ENCODE measurements around the gene DTNA. TPM values are rescaled to one million over a fixed set of nuclear protein-coding genes. Genes with fewer than 3 reads are reported as not detected.

The DTNA gene
- total RNA-seq, 1 experiment from 2014 or later: not detected

DNA sequence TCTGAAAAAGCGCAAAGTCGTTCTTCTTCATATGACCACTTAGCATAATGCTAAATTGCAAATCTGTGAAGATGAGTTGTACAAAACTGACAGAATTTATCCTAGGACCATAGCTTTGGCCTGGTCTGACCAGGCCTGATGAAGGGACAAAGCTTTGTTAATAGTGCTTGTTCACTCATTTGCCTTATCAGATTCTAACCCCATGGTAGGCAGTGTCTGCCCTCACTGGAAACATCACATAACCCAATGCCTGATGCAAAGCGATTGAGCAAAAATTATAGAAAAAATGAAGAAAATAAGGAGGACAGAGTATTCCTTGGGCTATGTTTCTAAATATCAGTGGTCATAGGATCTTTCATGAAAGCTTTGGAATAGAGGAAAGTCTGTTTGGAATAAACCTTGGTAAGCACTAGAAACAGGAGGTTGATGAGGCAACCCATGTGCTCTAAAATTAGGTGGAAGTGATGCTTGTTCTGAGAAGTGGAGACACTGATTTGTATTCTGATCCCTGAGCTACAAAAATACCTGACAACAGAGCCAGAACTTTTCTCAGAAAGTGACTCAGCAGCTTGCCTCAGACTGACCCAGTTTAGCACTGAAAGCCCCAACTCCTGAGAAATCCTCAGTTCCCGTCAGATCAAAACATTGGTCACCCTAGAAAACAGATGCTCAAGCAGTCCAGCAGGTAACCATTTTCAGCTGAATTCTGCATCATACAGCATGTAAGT, 199.7 kb downstream of the DTNA start:
- CTCF ChIA-PET: interaction anchor here (0.6 to 1.5 kb wide), 3 partner anchors 43 to 400 kb away, joined by 3 to 4 read pairs (median 3); no protein-coding TSS in a partner anchor

DNA sequence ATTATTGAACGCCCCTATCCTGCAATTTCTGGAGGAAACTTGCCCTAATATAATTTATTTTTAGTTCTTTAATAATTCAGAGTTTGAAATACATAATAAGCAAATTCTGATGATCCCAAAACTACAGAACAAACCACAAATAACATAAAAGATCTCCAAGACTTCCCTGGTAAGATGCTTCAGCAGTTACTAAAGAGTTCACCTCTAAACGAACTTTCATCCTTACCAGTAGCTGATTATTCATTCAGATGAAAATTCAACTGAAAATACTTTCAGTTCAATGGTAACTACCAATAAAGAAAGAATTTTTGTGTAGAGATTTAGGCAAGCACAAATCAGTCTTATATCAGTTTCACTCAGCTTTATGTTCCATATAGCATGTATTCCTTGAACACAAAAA, 201.0 kb downstream of the DTNA start:
- H3K27me3 Mint-ChIP-seq (ENCODE audit: insufficient read depth, unreplicated experiment): no peaks in the 10 kb centered on the region
- ChIA-PET POLR2A (interaction anchor here (0.6 kb wide), 1 partner anchor 23 kb away, joined by 3 read pairs; no protein-coding TSS in a partner anchor), CTCF (interaction anchor here (0.6 to 0.7 kb wide), 3 partner anchors 26 to 1072 kb away, joined by 3 to 4 read pairs (median 3); no protein-coding TSS in a partner anchor)
- H3K9me3 Mint-ChIP-seq (ENCODE audit: unreplicated experiment): no peaks in the 10 kb centered on the region
- TF ChIP-seq, protein P1, sequence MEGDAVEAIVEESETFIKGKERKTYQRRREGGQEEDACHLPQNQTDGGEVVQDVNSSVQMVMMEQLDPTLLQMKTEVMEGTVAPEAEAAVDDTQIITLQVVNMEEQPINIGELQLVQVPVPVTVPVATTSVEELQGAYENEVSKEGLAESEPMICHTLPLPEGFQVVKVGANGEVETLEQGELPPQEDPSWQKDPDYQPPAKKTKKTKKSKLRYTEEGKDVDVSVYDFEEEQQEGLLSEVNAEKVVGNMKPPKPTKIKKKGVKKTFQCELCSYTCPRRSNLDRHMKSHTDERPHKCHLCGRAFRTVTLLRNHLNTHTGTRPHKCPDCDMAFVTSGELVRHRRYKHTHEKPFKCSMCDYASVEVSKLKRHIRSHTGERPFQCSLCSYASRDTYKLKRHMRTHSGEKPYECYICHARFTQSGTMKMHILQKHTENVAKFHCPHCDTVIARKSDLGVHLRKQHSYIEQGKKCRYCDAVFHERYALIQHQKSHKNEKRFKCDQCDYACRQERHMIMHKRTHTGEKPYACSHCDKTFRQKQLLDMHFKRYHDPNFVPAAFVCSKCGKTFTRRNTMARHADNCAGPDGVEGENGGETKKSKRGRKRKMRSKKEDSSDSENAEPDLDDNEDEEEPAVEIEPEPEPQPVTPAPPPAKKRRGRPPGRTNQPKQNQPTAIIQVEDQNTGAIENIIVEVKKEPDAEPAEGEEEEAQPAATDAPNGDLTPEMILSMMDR (IDR thresholded peaks at IDR 0.05; ENCODE audit: unreplicated experiment): no peak
- no peaks in the 10 kb centered on the region for H3K4me1 Mint-ChIP-seq (ENCODE audit: insufficient read depth, unreplicated experiment)
- intact Hi-C loops (cut with micrococcal nuclease): no loop called here
- no peak overlapping the region for H3K4me3 Mint-ChIP-seq (ENCODE audit: unreplicated experiment)
- H3K27ac Mint-ChIP-seq (ENCODE audit: low read depth, unreplicated experiment): no peak overlapping the region
- no TSS peak for BruUV-seq (replicated peaks)
- no peaks in the 10 kb centered on the region for H3K36me3 Mint-ChIP-seq (ENCODE audit: insufficient read depth, unreplicated experiment)
- no peak for DNase-seq (ENCODE audit: unreplicated experiment)

More for the DNA sequence above, 199.7 kb downstream of the DTNA start:
- H3K27ac Mint-ChIP-seq (ENCODE audit: low read depth, unreplicated experiment): no peak overlapping the region
- no peaks in the 10 kb centered on the region for H3K9me3 Mint-ChIP-seq (ENCODE audit: unreplicated experiment)
- TF ChIP-seq, protein P1 (IDR thresholded peaks at IDR 0.05; ENCODE audit: unreplicated experiment): no peak
- H3K36me3 Mint-ChIP-seq (ENCODE audit: insufficient read depth, unreplicated experiment): no peaks in the 10 kb centered on the region
- POLR2A ChIA-PET: no interaction called here
- no peaks in the 10 kb centered on the region for H3K4me1 Mint-ChIP-seq (ENCODE audit: insufficient read depth, unreplicated experiment)
- BruUV-seq (replicated peaks): no TSS peak
- peak; percentile 9 for DNase-seq (ENCODE audit: unreplicated experiment)
- no peak overlapping the region for H3K4me3 Mint-ChIP-seq (ENCODE audit: unreplicated experiment)
- intact Hi-C loops (cut with micrococcal nuclease): no loop called here
- H3K27me3 Mint-ChIP-seq (ENCODE audit: insufficient read depth, unreplicated experiment): no peaks in the 10 kb centered on the region

DNA sequence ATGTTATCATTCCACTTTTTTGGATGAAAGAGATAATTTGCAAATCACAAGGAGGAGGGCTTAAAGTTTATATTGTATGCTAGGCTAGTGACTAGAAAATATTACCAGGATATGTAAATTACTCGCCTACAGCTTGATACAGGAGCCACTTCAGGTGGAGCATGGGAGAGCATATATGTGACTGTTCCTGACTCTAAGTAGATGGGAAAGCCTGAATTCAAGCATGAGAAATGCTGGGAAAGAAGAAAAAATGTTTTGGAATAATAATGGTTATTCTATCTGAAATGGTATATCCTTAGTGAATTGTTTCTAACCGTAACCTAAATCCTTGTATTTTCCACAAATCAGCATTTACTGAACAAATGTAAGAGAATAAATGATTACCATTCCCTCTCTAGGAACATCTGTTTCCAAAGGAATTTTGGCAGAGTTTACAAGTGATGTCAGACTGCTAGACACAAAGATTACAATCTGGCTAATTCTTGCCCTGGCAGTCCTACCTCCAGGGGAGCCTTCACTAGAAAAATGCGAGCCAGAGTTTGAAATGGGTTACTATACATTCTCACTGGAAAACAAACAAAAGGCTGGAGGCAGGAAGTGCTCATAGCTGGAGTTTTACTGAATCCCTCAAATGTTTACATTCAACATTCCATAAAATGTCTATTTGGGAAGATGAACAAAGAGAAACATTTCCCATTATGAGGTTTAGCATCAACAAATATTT, 201.7 kb downstream of the DTNA start:
- intact Hi-C loops (cut with micrococcal nuclease): no loop called here
- Mint-ChIP-seq H3K27ac (ENCODE audit: low read depth, unreplicated experiment) (no peak overlapping the region), H3K4me3 (ENCODE audit: unreplicated experiment) (no peak overlapping the region), H3K4me1 (ENCODE audit: insufficient read depth, unreplicated experiment) (no peaks in the 10 kb centered on the region), H3K9me3 (ENCODE audit: unreplicated experiment) (no peaks in the 10 kb centered on the region), H3K36me3 (ENCODE audit: insufficient read depth, unreplicated experiment) (no peaks in the 10 kb centered on the region), H3K27me3 (ENCODE audit: insufficient read depth, unreplicated experiment) (no peaks in the 10 kb centered on the region)
- no TSS peak for BruUV-seq (replicated peaks)
- ChIA-PET CTCF (interaction anchor here (0.6 kb wide), 2 partner anchors 695 to 1072 kb away, joined by 3 to 4 read pairs; no protein-coding TSS in a partner anchor), POLR2A (no interaction called here)
- peak; percentile 42 for DNase-seq (ENCODE audit: unreplicated experiment)
- TF ChIP-seq, protein P1 (IDR thresholded peaks at IDR 0.05; ENCODE audit: unreplicated experiment): no peak
